NT2/D1 (cell line): ENCODE results near the gene FANCE.

ENCODE experiments used
- SUZ12 ChIP-seq: IDR thresholded peaks from 2 replicates; pipeline ENCODE4 v1.6.1; 2011; ENCODE audit not compliant: insufficient read length, insufficient read depth; ENCODE audit errors: extremely low read depth
- YY1 ChIP-seq: IDR thresholded peaks from 2 replicates; pipeline ENCODE4 v1.6.1; 2011; ENCODE audit not compliant: insufficient read length, insufficient read depth
- ZNF274 ChIP-seq: IDR thresholded peaks from 2 replicates; pipeline ENCODE4 v1.6.1; 2011; ENCODE audit warnings: mild to moderate bottlenecking, low read depth, low read length

DNA sequence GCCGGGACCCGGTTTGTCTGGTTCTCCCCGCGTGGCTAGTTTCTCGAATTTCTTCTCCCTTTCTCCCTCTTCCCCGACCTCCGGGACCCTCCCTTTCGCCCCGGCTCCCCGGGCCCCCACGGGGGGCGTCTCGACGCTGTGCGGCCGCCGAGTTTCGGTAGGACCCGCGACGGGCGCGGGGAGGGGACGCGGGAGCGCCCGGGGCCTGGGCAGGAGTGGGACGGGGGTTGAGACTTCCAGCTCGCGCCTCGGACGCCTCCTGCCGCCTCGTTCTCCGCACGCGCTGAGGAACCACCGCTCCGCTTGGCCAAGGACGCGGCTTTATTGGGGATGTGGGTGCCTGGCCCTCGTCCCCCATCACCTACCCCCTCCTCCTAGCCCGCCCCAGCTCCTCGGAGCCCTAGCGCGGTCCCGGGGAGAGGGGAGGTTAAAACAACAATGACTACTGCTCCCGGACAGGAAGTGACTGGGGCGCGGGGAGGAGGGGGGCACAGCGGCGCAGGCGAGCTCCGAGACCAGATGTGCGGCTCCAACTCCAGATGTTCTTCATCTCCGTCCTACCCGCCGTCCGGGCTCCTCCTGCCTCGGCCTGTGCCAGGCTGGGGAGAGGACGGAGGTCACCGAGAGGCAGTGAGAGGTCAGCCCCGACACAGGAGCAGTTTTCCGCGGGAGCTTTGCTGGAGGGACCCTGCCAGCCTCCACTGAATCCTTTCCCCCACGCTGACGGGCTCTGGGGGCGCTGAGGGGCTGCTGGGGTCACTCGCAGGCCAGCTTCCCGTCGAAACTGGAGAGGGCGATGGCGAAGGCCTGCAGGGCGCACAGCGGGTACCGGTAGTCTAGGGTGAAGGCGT lies 45.7 kb downstream of the FANCE start:
- TF ChIP-seq ZNF274 = no peak
- TF ChIP-seq SUZ12 = no peak
- TF ChIP-seq YY1 = no peak
